22Rv1 (cell line): ENCODE measurements around the gene PIGZ.

Experiments used
- H3K27ac ChIP-seq: fragments of 450-650 bp; 2 replicates; pipeline ENCODE4 v1.5.1; 2017
- CTCF ChIP-seq: fragments of 450-650 bp; IDR thresholded peaks from 2 replicates; pipeline ENCODE4 v1.5.1; 2017; ENCODE audit warnings: mild to moderate bottlenecking
- ZFX ChIP-seq: fragments of 450-650 bp; IDR thresholded peaks from 2 replicates; pipeline ENCODE4 v1.6.1; 2017; ENCODE audit warnings: antibody characterized with exemption, borderline replicate concordance

PIGZ gene

GRCh38 chr3:196936288-196936687 lies 32.3 kb downstream of the PIGZ start:
- H3K27ac ChIP-seq, result no peak overlapping the region
- no peak for TF ChIP-seq CTCF
- TF ChIP-seq ZFX, result no peak

- TF ChIP-seq ZFX (no peak), CTCF (no peak)
- no peak overlapping the region for H3K27ac ChIP-seq
Observed at GRCh38 chr3:196932600-196932999, 36.0 kb downstream of the PIGZ start.

- TF ChIP-seq ZFX (no peak), CTCF (no peak)
- no peak overlapping the region for H3K27ac ChIP-seq
Observed at GRCh38 chr3:196931828-196932587, 36.6 kb downstream of the PIGZ start.

GRCh38 chr3:196931157-196931556 lies 37.5 kb downstream of the PIGZ start:
- H3K27ac ChIP-seq, result no peak overlapping the region
- TF ChIP-seq ZFX, result no peak
- no peak for TF ChIP-seq CTCF

GRCh38 chr3:196927571-196928453 lies 40.8 kb downstream of the PIGZ start:
- H3K27ac ChIP-seq, result no peak overlapping the region
- TF ChIP-seq ZFX, result no peak
- TF ChIP-seq CTCF, result no peak

GRCh38 chr3:196920733-196921132 lies 47.9 kb downstream of the PIGZ start:
- TF ChIP-seq ZFX, result no peak
- no peak for TF ChIP-seq CTCF
- no peak overlapping the region for H3K27ac ChIP-seq

- H3K27ac ChIP-seq, result no peak overlapping the region
- TF ChIP-seq CTCF (no peak), ZFX (no peak)
Observed at GRCh38 chr3:196918968-196919367, 49.7 kb downstream of the PIGZ start.
